NAMALWA (cell line): ENCODE measurements around the gene MAGEB2.
"Not testable (repeated sequence)": the region's sequence is repeated elsewhere in the genome, so short reads cannot be mapped to it uniquely, and the experiment has no call there.

Experiments
- DNase-seq: peaks from one replicate; pipeline ENCODE4 v3.0.0-alpha.2; 2015; ENCODE audit warnings: low spot score

The MAGEB2 gene

DNA sequence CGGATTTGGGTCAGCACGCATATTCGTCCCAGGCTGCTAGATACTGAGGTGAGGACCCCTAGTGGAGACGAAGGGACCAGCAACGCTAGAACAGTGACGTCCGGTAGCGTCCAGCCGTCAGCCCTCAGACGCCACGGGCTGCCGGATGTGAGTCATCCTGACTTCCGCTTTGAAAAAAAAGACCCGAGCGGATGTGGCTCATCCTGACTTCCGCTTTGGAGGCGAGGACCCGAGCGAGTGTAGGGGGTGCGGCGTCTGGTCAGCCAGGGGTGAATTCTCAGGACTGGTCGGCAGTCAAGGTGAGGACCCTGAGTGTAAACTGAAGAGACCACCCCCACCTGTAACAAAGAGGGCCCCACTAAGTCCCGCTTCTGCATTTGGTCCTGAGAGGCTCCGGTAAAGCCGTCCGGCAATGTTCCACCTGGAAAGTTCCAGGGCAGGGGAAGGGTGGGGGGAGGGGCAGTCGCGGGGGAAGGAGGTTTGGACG, at the start of gene MAGEB2:
TSS of gene MAGEB2 (plus strand) at position 207 of the 487 bp plus-strand sequence. CDS start 3,018 bp downstream, outside the sequence.
- no peak for DNase-seq

DNA sequence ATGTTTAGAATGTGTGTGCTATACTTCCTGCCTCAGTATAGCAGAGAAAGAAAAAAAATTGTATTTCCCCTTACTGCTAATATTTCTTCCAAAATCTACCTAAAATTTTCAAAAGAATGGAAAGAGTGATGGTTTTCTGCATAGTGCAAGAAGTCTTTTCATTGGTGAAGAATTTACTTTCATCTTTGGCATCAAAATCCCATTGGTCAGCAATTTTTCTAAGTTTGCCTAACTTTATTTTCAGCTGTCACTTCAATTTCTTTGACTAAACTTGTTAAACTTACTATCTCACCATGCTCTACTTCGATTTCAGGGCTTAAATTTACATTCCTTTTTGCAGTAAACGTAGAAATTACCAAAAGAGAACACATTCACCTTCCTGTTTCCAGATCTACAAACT, 44.5 kb upstream of the MAGEB2 start:
- DNase-seq: no peak

GRCh38 chrX:30181353-30181752, 34.0 kb upstream of the MAGEB2 start:
- no peak for DNase-seq

- DNase-seq: no peak
Measured at GRCh38 chrX:30183554-30183953, 31.8 kb upstream of the MAGEB2 start.

DNA sequence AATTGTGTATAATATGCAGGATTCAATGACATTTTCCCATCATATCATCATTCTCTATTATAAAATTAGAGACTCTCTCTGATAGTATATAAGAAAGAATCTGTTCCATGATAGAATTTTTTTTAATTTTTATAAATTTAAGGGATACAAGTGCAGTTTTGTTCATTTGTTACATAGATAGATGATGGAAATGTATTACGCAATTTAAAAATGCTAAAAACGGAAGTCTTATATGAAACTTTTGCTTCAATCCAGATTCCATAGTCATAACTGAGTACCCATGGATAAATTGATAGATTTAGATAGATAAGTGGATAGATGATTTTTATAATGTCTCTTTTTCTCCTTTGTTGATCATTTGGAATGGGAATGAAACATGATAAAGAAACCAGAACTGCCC, 24.9 kb upstream of the MAGEB2 start:
- DNase-seq: no peak

GRCh38 chrX:30193910-30194309, 21.5 kb upstream of the MAGEB2 start:
- not testable (repeated sequence) for DNase-seq

- peak; percentile 16 for DNase-seq
Measured at GRCh38 chrX:30196322-30196721, 19.0 kb upstream of the MAGEB2 start.

DNA sequence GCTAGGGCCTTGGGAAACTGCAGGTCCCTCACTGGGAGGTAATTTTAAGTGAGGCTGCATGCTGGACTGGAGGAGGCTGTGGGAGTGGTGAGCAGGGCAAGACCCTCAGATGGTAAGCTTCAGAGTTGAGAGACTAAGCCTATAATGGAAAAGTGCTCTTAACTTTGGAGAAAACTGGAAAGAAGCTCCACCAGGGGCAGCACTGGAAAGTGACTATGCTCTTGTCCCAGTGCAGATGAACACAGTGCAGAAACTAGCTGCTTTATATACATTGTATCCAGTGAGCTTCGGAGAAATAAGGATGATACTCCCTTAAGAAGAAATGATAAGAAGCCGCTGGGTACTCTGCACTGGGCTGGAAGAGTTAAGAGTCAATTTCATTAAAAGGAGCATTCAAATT, 3.2 kb upstream of the MAGEB2 start:
- DNase-seq: no peak

GRCh38 chrX:30217465-30217864, 2.1 kb downstream of the MAGEB2 start:
- no peak for DNase-seq

DNA sequence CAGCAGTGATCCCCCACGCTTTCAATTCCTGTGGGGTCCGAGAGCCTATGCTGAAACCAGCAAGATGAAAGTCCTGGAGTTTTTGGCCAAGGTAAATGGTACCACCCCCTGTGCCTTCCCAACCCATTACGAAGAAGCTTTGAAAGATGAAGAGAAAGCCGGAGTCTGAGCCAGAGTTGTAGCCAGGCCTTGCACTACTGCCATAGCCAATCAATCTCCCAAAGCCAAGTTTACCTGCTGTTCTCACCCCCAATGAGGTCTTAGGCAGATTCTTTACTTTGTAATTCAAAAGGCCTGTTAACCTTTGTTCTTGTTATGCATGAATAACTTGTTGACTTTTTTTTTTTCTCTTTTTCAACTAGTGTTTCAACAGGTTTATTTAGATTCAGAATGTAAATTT, 4.0 kb downstream of the MAGEB2 start:
- no peak for DNase-seq

DNA sequence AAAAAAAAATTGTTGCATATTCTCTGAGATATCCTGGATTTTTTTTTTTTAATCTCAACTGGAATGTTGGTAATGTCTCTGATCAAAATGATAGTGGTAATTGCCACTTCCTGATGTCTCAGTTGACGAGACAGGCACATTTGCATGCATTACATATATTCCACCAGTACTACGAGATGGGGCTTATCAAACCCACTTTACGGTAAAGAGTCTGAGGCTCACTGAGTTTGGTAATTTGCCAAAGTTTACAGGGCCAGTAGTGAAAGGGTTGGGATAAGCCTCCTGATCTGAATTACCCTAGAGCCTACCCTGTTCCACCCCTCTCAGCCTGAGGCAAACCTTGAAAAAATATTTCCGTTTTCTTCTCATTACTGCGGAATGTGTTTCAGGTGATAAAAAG, 5.3 kb downstream of the MAGEB2 start:
- DNase-seq: no peak

GRCh38 chrX:30224536-30224935, 9.2 kb downstream of the MAGEB2 start:
- no peak for DNase-seq

GRCh38 chrX:30228526-30228925, 13.2 kb downstream of the MAGEB2 start:
- no peak for DNase-seq

DNA sequence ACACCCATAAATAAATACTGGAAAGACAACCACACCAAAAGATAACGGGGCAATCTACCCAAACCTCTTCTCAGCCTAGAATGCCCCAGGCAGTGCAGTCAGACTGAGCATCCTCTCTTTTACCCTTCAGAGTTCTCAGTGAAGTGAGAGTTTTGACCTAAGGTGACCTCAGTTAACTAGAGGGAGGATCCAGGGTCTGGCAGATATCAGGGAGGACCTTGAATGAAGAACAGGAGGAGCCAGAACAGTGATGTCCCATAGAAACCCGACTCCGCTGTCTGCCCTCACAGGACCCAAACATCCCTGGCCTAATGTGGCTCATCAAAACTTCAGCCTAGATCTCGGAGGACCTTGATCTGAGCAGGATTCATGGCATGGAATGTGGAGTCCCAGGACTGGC, 15.0 kb downstream of the MAGEB2 start, which contains the start of gene MAGEB3:
TSS of gene MAGEB3 (plus strand) at position 263 of the 400 bp plus-strand sequence. CDS start 5,268 bp downstream, outside the sequence.
- DNase-seq: no peak

GRCh38 chrX:30241724-30242415, 26.5 kb downstream of the MAGEB2 start, which contains the start of gene MAGEB4:
Gene MAGEB4, plus strand, starts transcription at chrX:30242000. Its CDS starts 136 bp downstream, at chrX:30242136.
- DNase-seq: no peak

DNA sequence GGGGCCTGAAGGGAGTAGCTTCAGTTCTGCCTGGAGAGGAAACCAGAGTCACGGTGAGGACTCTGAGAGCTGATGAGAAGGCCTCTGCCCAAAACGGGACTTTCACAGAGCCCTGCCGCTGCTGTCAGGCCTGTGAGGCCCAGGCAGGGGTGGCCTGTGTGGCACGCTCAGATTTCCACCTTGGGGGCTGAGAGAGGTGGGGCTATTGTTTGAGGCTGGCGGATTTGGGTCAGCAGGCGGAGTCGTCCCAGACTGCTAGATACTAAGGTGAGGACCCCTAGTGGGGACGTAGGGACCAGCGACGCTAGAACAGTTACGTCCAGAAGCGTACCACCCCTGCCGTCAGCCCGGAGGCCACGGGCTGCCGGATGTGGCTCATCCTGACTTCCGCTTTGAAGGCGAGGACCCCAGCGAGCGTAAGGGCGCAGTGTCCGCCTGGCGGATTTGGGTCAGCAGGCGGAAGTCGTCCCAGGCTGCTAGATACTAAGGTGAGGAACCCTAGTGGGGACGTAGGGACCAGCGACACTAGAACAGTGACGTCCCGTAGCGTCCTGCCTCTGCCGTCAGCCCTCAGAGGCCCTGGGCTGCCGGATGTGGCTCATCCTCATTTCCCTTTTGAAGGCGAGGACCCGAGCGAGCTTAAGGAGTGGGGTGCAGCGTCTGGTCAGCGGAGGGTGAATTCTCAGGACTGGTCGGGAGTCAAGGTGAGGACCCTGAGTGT, 31.6 kb downstream of the MAGEB2 start, which contains the start of gene MAGEB1:
TSS of gene MAGEB1 (plus strand) at position 378 of the 721 bp plus-strand sequence. CDS start 3,348 bp downstream, outside the sequence.
- DNase-seq: no peak

GRCh38 chrX:30248854-30249253, 33.5 kb downstream of the MAGEB2 start:
- DNase-seq: no peak

DNA sequence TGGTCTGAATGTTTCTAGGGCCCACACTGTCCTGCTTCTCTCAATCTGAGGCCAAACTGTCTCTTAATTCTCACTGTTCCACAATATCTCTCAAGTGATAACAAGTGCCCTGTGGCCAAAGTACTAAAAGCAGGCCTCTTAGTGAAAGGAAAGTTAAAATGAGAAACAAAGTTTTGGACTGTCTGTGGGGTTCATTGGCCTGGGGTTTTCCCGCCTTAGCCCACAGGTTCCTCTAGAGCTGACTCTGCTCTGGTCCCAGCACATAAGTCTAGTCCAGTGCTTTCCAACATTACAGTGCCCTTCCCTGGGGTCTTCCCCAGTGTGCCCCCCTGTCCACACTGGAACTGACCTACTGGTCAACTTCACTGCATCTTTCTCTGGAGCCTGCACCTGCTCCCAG, 37.9 kb downstream of the MAGEB2 start:
- no peak for DNase-seq

DNA sequence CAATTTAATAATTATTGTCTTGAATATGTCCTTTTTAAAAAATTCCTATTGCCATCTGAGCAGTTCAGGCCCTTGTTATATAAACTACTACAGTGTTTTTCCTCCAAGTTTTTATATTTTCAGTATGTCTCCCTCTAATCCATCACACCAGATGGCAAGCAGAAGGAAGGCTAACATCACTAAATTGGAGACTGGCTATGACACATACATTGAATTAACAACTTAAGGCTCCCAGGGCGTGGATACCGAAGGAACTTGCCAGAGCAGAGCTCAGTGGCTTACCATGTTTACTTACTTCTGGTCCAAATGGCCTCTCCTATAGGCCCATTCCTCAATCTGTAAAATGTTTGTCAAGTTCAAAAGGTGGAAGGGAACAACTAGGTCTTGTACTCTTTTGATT, 44.6 kb downstream of the MAGEB2 start:
- no peak for DNase-seq

DNA sequence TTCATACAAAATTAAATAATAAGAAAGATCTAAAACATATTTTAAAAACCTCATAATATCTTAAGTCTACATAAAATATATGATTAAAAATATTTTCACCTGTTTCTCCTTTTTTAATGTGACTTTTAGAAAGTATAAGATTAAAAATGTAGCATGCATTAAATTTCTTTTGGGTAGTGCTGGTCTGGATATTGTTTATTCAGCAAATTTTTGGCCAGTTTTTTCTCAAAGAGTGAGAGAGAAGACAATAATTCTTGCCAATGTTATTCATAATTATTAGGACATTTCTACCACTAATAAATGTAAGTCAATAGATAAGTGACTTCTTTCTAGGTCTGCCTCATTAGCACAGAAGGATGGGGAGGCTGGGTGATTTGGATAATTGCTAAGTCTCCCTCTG, 45.6 kb downstream of the MAGEB2 start:
- no peak for DNase-seq

- DNase-seq: no peak
Measured at GRCh38 chrX:30262763-30263162, 47.4 kb downstream of the MAGEB2 start.
